ENCODE measurements around the gene EAF2. TPM values are rescaled to one million over a fixed set of nuclear protein-coding genes. Genes with fewer than 3 reads are reported as not detected.
"Not testable (repeated sequence)": the region's sequence is repeated elsewhere in the genome, so short reads cannot be mapped to it uniquely, and the experiment has no call there.

The EAF2 gene
- total RNA-seq, 2 donors from 2014 or later, result 3.8 to 4.0 TPM

DNA sequence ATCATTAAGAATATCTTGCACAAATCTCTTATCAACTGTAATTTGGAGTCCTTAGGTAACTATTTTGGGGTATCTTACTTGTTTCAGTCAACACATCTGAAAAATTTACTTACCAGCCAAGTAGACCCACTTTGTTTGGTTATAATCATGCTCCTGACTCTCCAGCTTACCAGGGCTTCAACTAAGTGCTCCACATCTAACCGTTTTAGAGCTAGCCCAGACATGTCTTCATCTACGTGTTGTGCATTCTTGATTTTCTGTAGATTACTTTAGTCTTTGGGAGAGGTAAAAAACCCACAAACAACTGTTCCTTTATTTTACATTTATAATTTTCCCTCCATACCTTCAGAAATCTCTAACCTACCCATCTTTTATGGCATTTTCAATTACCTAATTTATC is 17.2 kb downstream of the EAF2 start:
- intact Hi-C loops (cut with DNase I), result no loop called here
- DNase-seq (no peak), ATAC-seq (no peak)

- intact Hi-C loops (cut with DNase I), result no loop called here
- DNase-seq (no peak), ATAC-seq (no peak)
These were observed 20.5 kb downstream of the EAF2 start for GRCh38 chr3:121855555-121855954.

DNA sequence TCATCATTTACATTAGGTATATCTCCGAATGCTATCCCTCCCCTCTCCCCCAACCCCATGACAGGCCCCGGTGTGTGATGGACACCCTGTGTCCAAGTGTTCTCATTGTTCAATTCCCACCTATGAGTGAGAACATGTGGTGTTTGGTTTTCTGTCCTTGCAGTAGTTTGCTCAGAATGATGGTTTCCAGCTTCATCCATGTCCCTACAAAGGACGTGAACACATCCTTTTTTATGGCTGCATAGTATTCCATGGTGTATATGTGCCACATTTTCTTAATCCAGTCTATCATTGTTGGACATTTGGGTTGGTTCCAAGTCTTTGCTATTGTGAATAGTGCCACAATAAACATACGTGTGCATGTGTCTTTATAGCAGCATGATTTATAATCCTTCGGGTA is 22.8 kb downstream of the EAF2 start:
- ATAC-seq; intact Hi-C loops (cut with DNase I); DNase-seq: not testable (repeated sequence)

- intact Hi-C loops (cut with DNase I); ATAC-seq; DNase-seq: not testable (repeated sequence)
These were observed 28.2 kb downstream of the EAF2 start for GRCh38 chr3:121863247-121863646.

- intact Hi-C loops (cut with DNase I), result no loop called here
- DNase-seq (no peak), ATAC-seq (no peak)
These were observed 28.8 kb downstream of the EAF2 start for GRCh38 chr3:121863801-121864200.

- DNase-seq, result no peak
- ATAC-seq, result no peak
- intact Hi-C loops (cut with DNase I), result no loop called here
These were observed 34.7 kb downstream of the EAF2 start for GRCh38 chr3:121869736-121870135.

DNA sequence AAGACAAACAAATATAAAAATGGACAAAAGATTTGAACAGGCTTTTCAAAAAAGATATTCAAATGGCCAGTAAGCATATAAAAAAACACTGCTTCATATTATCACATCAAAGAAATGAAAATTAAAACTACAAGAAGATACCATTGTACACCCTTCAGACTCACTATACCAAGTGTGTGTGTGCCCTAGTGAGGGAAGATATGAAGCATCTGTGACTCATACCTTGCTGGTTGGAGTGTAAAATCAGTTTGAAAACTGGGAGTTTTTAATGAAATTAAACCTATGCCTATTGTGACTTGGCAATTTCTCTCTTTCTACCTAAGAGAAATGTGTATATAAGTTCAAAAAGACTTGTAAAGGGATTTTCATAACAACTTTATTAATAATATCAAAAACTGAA is 35.7 kb downstream of the EAF2 start:
- ATAC-seq (no peak), DNase-seq (no peak)
- intact Hi-C loops (cut with DNase I), result no loop called here

DNA sequence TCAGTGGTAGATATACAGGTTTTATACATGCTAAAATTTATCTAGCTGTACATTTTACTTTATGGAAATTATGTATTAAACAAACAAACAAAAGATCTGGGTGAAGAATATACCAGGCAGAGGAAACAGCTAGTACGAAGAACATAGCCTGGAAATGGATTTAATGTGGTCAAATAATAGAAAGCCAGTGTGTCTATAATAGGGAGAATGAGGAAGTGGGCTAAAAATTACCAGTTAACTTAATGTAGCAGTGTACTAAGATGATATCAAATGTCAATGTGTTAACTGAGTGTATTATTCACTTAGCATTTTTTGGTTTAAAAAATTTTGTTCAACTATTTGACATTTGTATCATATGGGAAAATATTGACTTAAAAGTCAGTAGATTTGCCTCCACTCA is 36.4 kb downstream of the EAF2 start:
- ATAC-seq, result no peak
- intact Hi-C loops (cut with DNase I), result no loop called here

DNA sequence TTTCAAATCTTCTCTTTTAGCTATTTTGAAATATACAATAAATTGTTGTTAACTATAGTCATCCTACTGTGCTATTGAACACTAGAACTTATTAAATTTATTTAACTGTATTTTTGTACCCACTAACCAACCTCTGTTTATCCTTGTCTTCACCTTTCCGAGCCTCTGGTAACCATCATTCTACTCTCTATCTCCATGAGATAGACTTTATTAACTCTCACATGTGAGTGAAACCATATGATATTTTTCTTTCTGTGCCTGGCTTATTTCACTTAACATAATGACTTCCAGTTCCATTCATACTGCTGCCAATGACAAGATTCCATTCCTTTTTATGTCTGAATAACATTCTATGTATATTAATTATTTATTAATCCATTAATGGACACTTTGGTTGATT is 43.4 kb downstream of the EAF2 start:
- no peak for DNase-seq
- intact Hi-C loops (cut with DNase I), result no loop called here
- no peak for ATAC-seq

More for the DNA sequence above, 36.4 kb downstream of the EAF2 start:
- no peak for DNase-seq

DNA sequence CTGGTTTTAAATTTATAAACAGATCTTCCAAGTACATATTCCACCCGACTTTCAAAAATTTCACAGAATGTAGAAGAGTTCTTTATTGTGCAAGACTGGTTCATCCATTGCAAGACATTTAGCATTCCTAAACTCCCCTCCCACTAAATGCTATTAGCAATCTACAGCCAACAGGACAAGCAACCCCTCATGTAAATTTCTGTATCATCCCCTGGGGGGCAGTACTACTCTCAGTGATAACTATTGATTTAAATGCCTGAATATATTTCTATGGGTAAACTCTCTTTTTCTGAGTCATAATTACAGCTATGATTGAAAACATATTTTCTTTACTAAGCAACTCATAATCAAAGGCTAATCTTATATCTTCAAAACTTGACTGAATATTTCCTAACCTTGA is 48.5 kb downstream of the EAF2 start:
- DNase-seq (no peak), ATAC-seq (no peak)
- intact Hi-C loops (cut with DNase I), result no loop called here

- intact Hi-C loops (cut with DNase I), result no loop called here
- ATAC-seq, result no peak
- DNase-seq, result no peak
These were observed 50.4 kb downstream of the EAF2 start for GRCh38 chr3:121885386-121885785.

GRCh38 chr3:121894301-121894990 is 59.4 kb downstream of the EAF2 start, which contains the start of gene SLC15A2:
SLC15A2 (plus strand) TSS chr3:121894401; CDS start chr3:121894477, 76 bp downstream.
- peak; percentile 75 to 78 for ATAC-seq
- intact Hi-C loops (cut with DNase I), result no loop called here
- DNase-seq, result peak; percentile 25

DNA sequence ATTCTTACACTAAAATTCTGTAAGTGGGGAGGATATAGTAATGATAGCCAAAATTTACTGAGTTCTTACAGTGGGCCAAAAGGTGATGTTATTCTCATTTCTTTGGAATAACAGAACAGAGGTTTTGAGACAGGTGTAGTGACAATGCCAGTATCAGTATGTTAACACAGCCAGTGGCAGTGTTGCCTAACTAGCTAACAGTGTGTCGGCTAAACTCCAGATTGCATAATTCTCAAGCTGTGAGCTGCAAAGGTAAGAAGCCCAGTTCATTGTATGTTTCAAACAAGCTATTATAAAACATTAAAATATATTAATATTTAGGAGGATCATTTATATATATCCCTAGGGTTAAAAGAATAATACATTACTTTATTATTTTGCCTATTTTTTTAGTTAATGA is 60.1 kb downstream of the EAF2 start:
- intact Hi-C loops (cut with DNase I), result no loop called here
- no peak for ATAC-seq
- DNase-seq, result no peak

DNA sequence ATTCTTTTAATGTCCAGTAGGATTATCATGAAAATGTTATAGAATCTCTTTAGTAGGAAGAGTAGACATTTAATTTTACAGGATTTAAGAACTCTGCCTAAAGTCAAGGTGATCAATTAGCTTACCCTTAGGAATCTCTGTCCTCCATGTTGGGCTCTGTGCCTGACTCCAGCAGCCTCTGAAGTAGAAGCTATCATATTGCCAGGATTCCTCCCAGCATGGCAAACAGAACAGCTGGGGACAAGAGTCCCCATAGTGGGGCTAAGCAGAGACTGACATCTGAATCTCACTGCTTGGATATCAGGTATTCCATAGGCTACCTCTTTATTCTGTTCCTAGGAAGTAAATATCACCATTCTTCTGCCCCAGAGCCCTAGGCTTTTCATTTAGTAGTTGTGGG is 60.7 kb downstream of the EAF2 start:
- ATAC-seq, result no peak
- no peak for DNase-seq
- intact Hi-C loops (cut with DNase I), result no loop called here

GRCh38 chr3:121896823-121897222 is 61.8 kb downstream of the EAF2 start:
- intact Hi-C loops (cut with DNase I), result no loop called here
- ATAC-seq (no peak), DNase-seq (no peak)

GRCh38 chr3:121897296-121897695 is 62.3 kb downstream of the EAF2 start:
- DNase-seq (no peak), ATAC-seq (no peak)

DNA sequence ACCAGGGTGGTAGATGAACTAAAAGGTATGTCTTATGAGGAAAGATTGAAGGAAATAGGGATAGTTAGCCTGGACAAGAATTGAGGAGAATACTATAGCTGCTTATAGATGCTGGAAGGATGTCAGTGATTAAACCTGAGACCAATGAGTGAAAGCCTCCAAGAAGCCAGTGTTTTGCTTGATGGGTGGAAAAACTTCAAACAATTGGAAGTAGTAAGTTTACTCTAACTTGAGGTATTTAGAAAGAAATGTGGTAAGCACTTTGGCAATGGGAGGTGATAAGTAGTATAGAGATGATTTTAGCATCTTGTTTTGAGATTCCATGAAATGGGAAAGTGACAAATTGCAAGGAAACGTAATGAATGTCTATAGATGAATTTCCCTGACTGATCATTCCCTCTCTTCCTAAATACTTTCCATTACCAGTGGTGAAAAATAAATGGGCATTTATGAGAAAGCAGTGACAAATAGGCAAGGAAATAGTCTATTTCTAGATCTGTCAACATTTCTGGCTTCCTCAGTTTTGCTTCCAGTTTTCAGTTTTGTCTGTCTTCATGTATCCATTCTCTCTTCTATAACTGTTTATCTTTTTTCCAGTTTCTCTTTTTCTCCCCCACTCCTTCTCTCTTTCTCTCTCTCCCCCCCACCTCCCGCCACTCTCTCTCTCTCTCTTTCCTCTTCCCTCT is 78.4 kb downstream of the EAF2 start:
- ATAC-seq (no peak), DNase-seq (no peak)
- intact Hi-C loops (cut with DNase I), result no loop called here

More at GRCh38 chr3:121897296-121897695, 62.3 kb downstream of the EAF2 start:
- intact Hi-C loops (cut with DNase I), result no loop called here

DNA sequence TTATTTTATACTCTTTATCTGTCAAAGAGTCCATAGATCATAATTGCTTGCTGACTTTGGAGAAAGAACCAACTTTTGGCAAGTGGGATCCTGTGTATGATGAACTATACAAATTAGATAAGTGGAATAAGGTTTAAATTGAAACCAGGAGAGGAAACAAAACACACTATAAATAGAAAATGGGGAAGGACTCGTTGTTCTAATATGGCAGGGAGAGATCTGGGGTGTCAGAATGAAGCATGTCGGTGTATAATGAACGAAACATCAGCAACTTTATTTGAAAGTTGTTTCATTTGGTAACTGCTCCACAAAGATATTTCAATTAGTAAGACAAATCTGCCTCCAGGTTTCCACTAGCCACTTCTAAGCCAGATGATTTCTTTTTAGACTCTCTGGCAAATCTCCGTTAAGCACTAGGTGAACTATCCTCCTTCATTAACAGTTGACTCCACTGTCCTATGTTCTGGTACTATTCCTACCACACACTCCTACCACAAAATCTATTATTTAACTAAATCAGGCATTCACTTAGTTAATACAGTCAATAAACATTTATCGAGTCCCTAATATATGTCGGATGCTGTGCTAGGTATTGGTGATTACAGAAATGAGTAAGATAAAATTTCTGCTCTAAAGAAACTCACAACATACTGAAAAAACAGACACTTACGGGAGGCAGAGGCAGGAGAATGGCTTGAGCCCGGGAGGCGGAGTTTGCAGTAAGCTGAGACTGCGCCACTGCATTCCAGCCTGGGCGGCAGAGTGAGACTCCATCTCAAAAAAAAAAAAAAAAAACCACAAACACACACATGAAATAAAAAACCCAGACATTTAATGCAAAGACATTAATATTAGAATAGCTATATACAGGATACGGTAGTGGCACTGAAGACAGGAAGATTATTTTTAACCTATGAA is 79.3 kb downstream of the EAF2 start:
- DNase-seq (no peak), ATAC-seq (peak in 1 of 2 donors; percentile 21)
- intact Hi-C loops (cut with DNase I), result no loop called here

GRCh38 chr3:121916189-121916588 is 81.2 kb downstream of the EAF2 start:
- intact Hi-C loops (cut with DNase I), result no loop called here
- ATAC-seq (no peak), DNase-seq (no peak)
